Measurements from ENCODE around the gene LMO2.

The LMO2 gene

DNA sequence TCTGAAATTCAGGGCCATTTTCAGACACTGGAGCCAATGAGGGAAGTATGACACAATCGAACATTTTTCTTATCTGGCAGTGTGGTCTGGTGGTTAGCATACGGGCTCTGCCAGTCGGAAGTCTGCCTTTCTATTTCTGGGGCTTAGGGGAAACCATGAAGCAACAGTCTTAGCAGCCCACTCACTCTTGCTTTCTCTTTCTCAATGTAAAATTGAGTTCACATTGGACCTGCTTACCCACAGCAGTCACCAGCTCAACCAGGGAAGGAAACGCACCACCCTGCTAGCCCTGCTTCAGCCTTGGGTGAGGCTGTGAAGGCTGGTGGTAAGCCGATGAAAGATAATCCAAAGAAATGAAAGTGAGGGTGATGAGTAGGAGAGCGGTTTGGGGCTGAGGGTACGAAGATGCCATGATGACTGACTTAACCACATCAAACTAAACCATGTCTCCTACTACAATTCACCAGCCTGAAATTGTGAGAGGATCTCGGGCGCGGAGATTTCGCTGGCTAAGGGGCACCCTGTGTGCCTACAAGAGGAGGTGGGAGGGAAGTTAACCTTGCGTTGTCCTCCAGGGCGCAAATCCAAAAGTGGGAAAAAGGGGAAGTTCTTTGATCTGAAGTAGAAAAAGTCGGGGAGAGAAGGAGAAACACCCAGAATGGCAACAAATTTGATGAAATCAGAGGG is 2.0 kb upstream of the LMO2 start:
- DNase-seq (ENCODE audit: low read depth in 1 of 2, low spot score in 1 of 2): no peak
- in situ Hi-C loops (cut with HindIII; ENCODE audit: low pct_unique_long_range_greater_than_20kb, low sequenced_read_pairs): no loop called here
- no peak for TF ChIP-seq JUND (IDR thresholded peaks at IDR 0.05; ENCODE audit: low read depth)

DNA sequence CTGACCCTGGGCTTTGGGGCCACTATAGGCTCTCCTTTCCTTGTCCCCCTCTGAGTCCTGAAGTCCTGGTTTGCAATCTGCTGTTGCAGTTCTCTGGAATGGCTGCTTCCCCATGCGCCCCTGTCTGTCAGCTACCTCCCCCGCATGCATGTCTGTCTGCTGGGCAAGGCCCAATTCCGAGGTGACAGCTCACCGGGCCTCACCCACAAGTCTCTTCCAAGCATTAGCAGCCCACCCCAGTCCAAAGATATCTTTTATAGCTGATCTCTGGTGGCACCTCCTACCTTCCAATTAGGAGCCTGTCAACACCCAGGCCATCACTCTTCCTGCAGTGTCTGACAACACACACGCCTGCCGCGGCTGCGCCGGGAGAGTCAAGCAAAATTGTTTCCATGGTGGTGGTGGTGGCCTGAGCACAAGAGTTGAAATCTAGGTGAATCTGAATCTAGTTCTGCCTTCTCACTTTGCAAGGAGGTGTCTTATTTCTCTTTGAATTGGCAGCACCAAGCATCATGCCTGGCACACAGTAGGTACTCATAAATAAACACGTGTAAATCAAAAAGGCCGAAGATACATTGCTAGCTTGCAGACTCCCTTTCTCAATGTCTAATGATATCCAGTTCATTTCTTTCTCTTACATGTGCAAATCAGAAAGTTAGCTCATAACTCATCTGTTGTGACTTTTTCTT is 1.2 kb upstream of the LMO2 start:
- in situ Hi-C loops (cut with HindIII; ENCODE audit: low pct_unique_long_range_greater_than_20kb, low sequenced_read_pairs): no loop called here
- TF ChIP-seq JUND (IDR thresholded peaks at IDR 0.05; ENCODE audit: low read depth): no peak
- no peak for DNase-seq (ENCODE audit: low read depth in 1 of 2, low spot score in 1 of 2)

DNA sequence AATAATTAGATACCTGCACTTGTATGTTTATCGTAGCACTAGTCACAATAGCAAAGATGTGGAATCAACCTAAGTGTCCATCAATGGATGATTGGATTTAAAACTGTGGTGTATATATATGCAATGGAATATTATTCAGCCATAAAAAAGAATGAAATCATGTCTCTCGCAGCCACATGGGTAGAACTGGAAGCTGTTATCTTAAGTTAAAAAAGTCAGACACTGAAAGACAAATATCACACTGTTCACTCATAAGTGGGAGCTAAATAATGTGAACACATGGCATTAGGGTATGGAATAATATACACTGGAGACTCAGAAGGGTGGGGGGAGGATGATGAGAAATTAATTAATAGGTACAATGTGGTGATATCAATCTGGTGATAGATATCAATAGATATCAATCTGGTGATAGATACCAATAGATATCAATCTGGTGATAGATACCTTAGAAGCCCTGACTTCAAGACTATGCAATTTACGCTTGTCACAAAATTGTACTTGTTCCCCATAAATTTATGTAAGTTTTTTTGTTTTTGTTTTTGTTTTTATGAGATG is 2.0 kb downstream of the LMO2 start:
- DNase-seq (ENCODE audit: low read depth in 1 of 2, low spot score in 1 of 2): no peak
- in situ Hi-C loops (cut with HindIII; ENCODE audit: low pct_unique_long_range_greater_than_20kb, low sequenced_read_pairs): no loop called here
- no peak for TF ChIP-seq JUND (IDR thresholded peaks at IDR 0.05; ENCODE audit: low read depth)

DNA sequence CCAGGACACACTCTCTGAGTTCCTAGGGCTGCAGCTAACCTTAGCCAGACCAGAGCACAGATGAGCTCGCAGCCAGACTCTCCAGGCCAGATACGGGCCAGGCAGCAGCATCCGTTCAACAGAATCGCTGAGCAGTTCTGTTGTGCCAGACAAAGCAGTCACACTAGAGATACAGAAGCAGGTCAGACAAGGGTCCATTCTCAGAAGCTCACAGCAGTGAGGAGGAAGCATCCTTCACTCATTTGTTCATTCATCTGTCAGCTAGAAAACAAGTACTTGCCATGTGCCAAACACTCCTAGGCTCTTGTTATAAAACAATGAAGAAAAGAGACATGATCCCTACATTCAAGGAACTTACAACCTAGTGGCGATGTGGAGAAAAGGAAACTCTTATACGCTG is 2.6 kb downstream of the LMO2 start:
- in situ Hi-C loops (cut with HindIII; ENCODE audit: low pct_unique_long_range_greater_than_20kb, low sequenced_read_pairs): no loop called here
- TF ChIP-seq JUND (IDR thresholded peaks at IDR 0.05; ENCODE audit: low read depth): no peak
- no peak for DNase-seq (ENCODE audit: low read depth in 1 of 2, low spot score in 1 of 2)

DNA sequence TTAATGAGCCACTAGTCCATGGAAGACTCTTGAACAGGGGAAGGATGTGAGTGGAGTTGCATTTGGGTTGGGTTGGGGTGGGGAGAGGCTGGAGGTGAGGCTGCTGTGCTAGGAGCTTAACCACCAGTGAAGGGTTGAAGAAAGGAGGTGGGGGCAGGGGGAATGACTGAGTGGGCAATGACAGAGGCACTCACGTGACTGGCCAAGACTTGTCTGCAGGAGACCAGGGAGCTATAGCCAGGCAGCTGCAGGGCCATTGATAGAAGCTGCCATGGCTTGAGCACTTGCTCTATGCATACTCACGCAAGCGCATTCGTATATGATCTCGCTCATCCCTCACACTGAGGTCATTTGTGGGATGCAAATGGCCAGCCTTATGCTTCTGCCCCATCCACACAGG is 4.0 kb downstream of the LMO2 start:
- TF ChIP-seq JUND (IDR thresholded peaks at IDR 0.05; ENCODE audit: low read depth): no peak
- DNase-seq (ENCODE audit: low read depth in 1 of 2, low spot score in 1 of 2): no peak
- in situ Hi-C loops (cut with HindIII; ENCODE audit: low pct_unique_long_range_greater_than_20kb, low sequenced_read_pairs): no loop called here

DNA sequence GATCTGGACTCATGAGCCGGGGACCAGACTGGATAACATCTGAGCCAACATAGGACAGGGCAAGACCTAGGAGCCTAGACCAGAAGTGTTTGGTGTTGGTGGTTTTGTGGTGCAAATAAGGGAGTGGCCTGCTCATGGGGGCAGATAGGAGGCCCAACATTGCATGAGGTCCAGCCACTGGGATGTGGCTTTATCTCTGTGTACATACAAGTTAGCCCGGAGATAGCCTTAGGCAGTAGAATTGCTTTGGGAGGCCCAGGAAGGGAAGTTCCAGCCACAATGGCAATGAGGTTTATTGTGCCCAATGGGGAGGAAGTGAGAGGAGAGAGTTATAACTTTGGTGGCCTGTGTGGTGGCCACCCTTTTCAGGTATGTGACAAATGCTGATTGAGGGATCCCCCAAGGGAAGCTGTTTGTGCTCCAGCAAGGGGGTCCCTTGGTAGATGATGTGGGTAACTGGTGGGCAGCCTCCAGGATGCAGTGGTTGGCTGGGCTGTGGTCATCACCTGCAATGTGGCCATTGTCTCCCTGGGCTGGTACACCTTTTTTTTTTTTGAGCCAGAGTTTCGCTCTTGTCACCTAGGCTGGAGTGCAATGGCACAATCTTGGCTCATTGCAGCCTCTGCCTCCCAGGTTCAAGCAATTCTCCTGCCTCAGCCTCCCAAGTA is 6.4 kb downstream of the LMO2 start:
- in situ Hi-C loops (cut with HindIII; ENCODE audit: low pct_unique_long_range_greater_than_20kb, low sequenced_read_pairs): no loop called here
- DNase-seq (ENCODE audit: low read depth in 1 of 2, low spot score in 1 of 2): no peak
- no peak for TF ChIP-seq JUND (IDR thresholded peaks at IDR 0.05; ENCODE audit: low read depth)

DNA sequence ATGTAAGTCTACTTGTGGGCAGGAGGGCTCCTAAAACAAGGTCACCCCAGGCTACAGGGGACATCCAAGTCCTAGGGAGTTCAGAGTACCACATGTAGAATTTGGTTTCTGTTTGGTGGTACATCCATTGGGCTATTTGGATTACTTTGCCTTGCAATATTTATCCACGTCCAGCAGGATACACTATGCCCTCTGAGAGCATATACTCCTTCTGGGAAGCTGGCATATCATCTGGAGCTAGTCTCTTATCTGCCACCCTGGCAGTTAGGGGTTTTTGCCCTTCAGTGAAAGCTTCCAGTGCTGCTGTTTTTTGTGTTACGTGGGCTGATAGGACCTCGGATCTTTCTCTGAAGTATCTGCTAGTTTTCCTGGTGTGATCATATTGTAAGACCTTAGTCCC is 7.3 kb downstream of the LMO2 start:
- in situ Hi-C loops (cut with HindIII; ENCODE audit: low pct_unique_long_range_greater_than_20kb, low sequenced_read_pairs): no loop called here

DNA sequence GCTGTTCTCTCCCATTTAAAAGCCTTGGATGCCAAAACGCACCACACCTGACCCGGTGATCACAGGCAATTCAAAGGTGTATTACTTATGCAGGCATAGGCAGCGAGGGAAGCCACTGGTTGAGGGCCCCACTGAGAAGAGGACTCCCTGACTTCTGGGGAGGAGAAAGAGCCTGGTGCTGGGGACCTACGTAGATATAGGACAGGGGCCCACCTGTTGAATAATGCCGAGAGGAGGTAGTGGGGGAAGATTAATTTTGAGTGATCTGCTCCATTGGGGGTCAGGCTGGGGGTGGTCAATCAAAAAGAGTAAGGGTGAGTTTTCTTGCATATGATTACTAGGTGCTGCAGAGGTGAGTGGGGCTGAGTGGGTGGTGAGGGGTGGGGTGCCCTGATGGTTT is 7.8 kb downstream of the LMO2 start:
- in situ Hi-C loops (cut with HindIII; ENCODE audit: low pct_unique_long_range_greater_than_20kb, low sequenced_read_pairs): no loop called here
- DNase-seq (ENCODE audit: low read depth in 1 of 2, low spot score in 1 of 2): no peak
- TF ChIP-seq JUND (IDR thresholded peaks at IDR 0.05; ENCODE audit: low read depth): no peak

More for the DNA sequence above, 7.3 kb downstream of the LMO2 start:
- TF ChIP-seq JUND (IDR thresholded peaks at IDR 0.05; ENCODE audit: low read depth): no peak
- DNase-seq (ENCODE audit: low read depth in 1 of 2, low spot score in 1 of 2): no peak

DNA sequence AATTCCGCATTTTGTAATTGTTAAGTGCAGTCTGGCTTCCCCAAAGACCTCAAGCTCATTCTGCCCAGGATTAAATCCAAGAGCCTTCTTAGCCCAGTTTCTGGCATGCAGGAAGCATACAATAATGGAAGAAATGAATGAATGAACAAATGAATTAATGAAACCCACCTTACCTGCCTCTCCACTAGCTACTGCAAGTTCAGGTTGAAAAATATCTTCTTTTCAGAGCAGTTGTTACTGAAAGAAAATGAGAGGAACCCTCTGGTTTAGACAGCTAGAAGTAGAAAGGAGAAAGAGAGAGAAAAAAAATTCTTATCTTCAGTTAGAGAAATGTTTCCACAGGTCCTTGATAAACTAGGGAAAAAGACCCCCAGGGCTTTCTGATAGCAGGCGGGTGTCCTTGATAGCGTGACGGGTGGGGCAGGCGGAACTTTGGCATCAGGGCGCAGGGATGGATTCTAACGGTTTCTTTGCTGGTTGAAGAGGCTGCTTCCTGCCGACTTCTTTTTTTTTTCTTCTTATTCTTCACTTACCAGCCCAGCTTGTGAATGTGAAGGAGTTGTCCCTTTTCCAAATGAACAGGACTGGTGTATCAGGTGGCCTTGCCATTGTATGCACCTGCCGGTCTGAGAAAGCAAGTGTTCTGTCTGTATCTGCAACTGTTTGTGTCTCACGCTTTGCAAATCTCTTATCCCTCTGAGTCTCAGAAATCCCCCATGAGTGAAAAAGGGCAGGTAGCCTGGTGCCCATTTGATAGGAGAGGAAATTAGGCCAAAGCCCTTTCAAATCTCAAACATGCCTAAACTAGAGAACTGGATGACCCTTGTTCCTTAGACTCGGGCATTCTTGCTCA is 10.0 kb downstream of the LMO2 start:
- no peak for TF ChIP-seq JUND (IDR thresholded peaks at IDR 0.05; ENCODE audit: low read depth)
- in situ Hi-C loops (cut with HindIII; ENCODE audit: low pct_unique_long_range_greater_than_20kb, low sequenced_read_pairs): no loop called here
- DNase-seq (ENCODE audit: low read depth in 1 of 2, low spot score in 1 of 2): no peak

DNA sequence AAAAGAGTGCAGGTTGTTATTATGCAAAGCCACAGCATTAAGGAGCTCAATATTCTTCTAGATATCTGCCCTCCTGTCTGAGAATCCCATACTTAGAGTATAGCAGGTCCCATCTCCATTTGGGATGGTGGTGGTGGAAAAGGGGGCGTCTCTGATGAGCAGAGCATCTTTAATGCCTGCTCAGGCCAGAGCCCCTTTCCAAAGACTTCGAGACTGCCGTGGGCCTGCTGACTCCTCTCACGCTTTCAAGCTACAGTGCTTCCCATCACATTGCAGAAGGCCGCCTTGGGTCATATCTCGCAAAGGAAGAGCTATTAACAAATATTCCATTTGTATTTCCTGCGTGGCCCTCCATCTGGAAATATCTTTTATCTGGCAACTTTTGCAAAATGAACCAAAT is 10.9 kb downstream of the LMO2 start:
- in situ Hi-C loops (cut with HindIII; ENCODE audit: low pct_unique_long_range_greater_than_20kb, low sequenced_read_pairs): no loop called here
- no peak for DNase-seq (ENCODE audit: low read depth in 1 of 2, low spot score in 1 of 2)
- TF ChIP-seq JUND (IDR thresholded peaks at IDR 0.05; ENCODE audit: low read depth): no peak

DNA sequence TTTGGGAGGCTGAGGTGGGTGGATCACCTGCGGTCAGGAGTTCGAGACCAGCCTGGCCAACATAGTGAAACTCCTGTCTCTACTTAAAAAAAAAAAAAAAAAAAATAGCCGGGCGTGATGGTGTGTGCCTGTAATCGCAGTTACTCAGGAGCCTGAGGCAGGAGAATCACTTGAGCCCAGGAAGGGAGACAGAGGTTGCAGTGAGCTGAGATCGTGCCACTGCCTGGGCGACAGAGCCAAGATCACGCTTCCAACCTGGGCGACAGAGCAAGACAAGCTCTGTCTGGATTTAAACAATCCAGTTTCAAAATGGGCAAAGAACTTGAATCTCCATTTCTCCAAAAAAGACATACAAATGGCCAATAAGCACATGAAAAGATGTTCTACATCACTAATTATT is 12.5 kb downstream of the LMO2 start:
- in situ Hi-C loops (cut with HindIII; ENCODE audit: low pct_unique_long_range_greater_than_20kb, low sequenced_read_pairs): no loop called here
- no peak for TF ChIP-seq JUND (IDR thresholded peaks at IDR 0.05; ENCODE audit: low read depth)
- DNase-seq (ENCODE audit: low read depth in 1 of 2, low spot score in 1 of 2): no peak

DNA sequence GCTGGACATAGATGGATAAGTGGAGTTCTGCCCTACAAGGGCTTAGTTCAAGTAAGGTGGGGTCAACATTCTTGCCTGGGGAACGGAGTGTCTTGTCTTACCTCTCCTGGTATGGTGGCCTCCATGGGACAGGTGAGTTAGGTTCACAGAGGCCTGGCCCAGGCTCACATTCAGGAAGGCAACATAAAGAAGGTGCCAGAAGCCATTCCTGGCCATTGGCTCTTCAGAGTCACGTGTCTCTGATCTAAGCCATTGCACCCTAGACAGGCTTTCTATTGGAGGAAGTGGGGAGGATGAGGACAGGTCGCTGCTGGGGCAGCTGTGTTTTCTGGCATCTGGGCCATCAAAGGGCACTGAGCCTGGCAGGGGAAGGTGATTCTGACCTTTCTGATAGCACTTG is 14.8 kb downstream of the LMO2 start:
- in situ Hi-C loops (cut with HindIII; ENCODE audit: low pct_unique_long_range_greater_than_20kb, low sequenced_read_pairs): no loop called here
- DNase-seq (ENCODE audit: low read depth in 1 of 2, low spot score in 1 of 2): no peak
- no peak for TF ChIP-seq JUND (IDR thresholded peaks at IDR 0.05; ENCODE audit: low read depth)
